Stimulated activated naive CD8-positive, alpha-beta T cell treated with anti-CD3 and anti-CD28 coated beads, Interleukin-15, amount 100 ng/mL, for 72 hours (primary cell): ENCODE measurements around the gene CGRRF1.

Source experiments
- ATAC-seq: fragments of 150-1000 bp; cut with Tn5 transposase; 2 replicates; pipeline ENCODE4 v1.10.0; 2021; ENCODE audit warnings: mild to moderate bottlenecking, moderate library complexity
- DNase-seq, 2 donors: peaks; one replicate each; pipeline ENCODE4 v3.0.0; 2021 to 2022
- H3K27ac Mint-ChIP-seq, 2 donors: one replicate each; pipeline ENCODE4 v1.8.0; 2022; ENCODE audit warnings: mild to moderate bottlenecking in 2 of 2, mixed read lengths in 2 of 2, moderate library complexity in 2 of 2
- H3K27me3 Mint-ChIP-seq: one replicate; pipeline ENCODE4 v1.8.0; 2022; ENCODE audit warnings: mixed read lengths
- H3K4me1 Mint-ChIP-seq: one replicate; pipeline ENCODE4 v1.8.0; 2022; ENCODE audit warnings: mild to moderate bottlenecking, mixed read lengths
- H3K4me3 Mint-ChIP-seq, 2 donors: one replicate each; pipeline ENCODE4 v1.8.0; 2022; ENCODE audit warnings: mild to moderate bottlenecking in 2 of 2, mixed read lengths in 2 of 2, moderate library complexity in 1 of 2
- H3K9me3 Mint-ChIP-seq, 2 donors: one replicate each; pipeline ENCODE4 v1.8.0; 2022; ENCODE audit warnings: mixed read lengths in 2 of 2

Gene CGRRF1

DNA sequence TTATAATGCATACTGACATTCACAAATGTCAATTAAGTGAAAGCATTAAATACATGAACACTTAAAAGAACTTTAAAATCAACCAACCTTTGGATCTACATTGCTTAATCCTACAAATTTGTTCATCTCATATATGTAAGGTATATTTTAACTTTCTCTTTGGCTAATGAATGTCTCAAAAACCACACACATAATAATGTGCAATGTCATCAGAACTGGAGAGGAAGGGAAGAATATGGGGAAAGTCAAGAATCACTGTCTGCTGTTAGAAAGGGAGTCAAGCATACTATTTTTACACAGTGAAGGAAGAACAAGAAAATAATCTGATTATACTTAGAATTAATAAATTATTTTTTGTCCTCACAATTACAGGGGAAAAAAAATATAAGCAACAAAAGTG, 25.9 kb upstream of the CGRRF1 start:
- H3K9me3 Mint-ChIP-seq, result no peaks in the 10 kb centered on the region
- no peak overlapping the region for H3K27ac Mint-ChIP-seq
- no peaks in the 10 kb centered on the region for H3K27me3 Mint-ChIP-seq
- ATAC-seq (no peak), DNase-seq (no peak)
- H3K4me3 Mint-ChIP-seq, result no peak overlapping the region
- peaks cover 54% of the 10 kb centered on the region for H3K4me1 Mint-ChIP-seq

DNA sequence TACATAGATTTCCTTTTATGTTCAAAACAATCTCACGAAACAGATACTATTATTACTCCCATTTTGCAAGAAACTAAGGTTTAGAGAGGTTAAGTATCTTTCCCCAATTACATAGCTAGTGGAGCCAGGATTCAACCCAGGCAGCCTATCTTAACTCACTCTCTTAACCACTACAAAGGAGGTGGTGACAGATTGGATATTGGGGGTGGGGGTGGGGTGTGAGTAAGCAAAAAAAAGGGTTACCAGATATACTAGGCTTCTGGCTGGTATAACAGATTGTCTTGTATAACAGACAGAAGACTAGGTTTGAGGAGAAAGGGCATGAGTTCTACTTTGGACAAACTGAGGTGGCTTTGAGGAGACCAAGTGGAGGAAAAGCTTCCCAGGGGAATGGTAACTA, 23.0 kb upstream of the CGRRF1 start:
- no peak for ATAC-seq
- Mint-ChIP-seq H3K4me3 (peak overlapping the region; percentile 76 to 94), H3K9me3 (no peaks in the 10 kb centered on the region), H3K27ac (no peak overlapping the region), H3K4me1 (peaks cover 63% of the 10 kb centered on the region), H3K27me3 (no peaks in the 10 kb centered on the region)
- no peak for DNase-seq

DNA sequence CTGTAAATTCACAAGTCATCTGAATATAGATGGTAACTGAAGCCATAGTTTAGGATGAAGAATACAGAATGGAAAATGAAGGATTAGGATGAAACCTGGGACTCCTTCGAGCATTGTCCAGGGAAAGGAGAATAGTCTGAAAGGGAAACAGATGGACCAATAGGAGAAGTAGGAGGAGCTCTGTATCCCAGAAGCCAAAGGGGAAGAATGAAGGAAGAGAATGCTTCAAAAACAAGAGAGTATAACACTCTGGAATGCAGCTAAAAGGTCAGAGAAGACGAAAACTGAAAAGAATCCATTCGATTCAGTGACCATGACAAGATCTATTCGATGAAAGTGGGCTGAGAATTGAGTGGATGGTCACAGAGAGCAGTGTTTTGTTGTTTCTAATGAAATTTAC, 21.9 kb upstream of the CGRRF1 start:
- ATAC-seq (no peak), DNase-seq (no peak)
- H3K9me3 Mint-ChIP-seq, result no peaks in the 10 kb centered on the region
- peaks cover 61% of the 10 kb centered on the region for H3K4me1 Mint-ChIP-seq
- H3K27me3 Mint-ChIP-seq, result no peaks in the 10 kb centered on the region
- H3K27ac Mint-ChIP-seq, result peak overlapping the region; percentile 3 to 95
- H3K4me3 Mint-ChIP-seq, result peak overlapping the region; percentile 76 to 94

DNA sequence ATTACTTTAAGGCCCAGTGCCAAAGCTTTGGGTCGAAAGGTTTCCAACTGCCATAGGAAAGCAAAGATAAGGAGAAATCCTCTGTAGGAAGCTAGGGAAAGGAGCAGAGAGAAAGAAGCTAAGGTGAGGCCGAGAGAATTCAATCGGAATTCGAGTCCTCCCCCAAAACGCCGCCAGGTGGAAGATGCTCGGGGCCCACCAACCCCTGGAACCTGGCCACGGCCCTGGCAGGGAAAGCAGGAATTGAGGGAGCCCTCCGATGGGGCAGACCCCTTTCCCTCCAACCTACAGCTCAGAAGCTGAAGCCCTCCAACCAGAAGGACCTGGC, 21.4 kb upstream of the CGRRF1 start:
- H3K4me3 Mint-ChIP-seq, result peak overlapping the region; percentile 76 to 94
- no peak for ATAC-seq
- no peak for DNase-seq

DNA sequence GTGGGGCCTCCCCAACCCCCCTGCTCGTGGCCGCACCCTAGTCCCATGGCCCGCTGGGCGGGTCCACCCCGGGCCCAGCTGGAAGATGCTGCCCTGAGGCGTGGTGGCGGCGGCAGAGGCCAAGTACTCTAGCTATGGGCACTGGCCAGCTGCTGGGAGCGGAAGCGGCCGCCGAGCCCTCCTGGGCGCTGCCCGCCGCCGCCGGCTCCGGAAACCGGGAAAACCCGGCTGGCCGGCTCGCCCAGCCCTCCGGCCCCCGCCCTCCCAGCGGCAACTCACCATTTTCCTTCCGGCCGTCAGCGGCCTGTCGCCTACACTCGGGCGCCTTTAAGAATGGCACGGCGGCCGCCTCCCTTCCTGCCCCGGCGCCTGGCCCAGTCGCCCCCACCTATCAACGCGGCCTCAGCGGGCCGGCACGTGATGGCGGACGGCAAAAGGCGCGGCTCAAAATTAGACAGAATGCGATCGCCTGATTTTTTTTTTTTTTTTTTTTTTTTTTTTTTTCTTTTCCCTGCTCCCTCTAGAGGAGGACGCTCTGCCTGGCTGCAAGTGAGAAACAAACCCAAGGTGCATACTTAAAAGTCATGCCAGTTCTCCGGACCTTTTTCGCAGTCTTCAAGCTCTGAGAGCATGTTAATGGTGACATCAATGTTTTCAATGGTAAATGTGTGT, 20.9 kb upstream of the CGRRF1 start, which contains the start of gene GMFB:
TSS of gene GMFB (minus strand) at position 335 of the 672 bp plus-strand sequence. CDS start at position 282, 53 bp downstream.
- ATAC-seq (peak; percentile 97), DNase-seq (peak; percentile 82 to 89)
- H3K9me3 Mint-ChIP-seq, result no peaks in the 10 kb centered on the region
- H3K4me3 Mint-ChIP-seq, result peak within 1 kb of the TSS; percentile 76 to 94
- H3K27me3 Mint-ChIP-seq, result no peaks in the 10 kb centered on the region
- peak within 1 kb of the TSS; percentile 90 to 97 for H3K27ac Mint-ChIP-seq
- peaks cover 51% of the 10 kb centered on the region for H3K4me1 Mint-ChIP-seq

More for the DNA sequence above, 21.4 kb upstream of the CGRRF1 start:
- Mint-ChIP-seq H3K27ac (peak overlapping the region; percentile 3 to 95), H3K4me1 (peaks cover 56% of the 10 kb centered on the region), H3K9me3 (no peaks in the 10 kb centered on the region), H3K27me3 (no peaks in the 10 kb centered on the region)

DNA sequence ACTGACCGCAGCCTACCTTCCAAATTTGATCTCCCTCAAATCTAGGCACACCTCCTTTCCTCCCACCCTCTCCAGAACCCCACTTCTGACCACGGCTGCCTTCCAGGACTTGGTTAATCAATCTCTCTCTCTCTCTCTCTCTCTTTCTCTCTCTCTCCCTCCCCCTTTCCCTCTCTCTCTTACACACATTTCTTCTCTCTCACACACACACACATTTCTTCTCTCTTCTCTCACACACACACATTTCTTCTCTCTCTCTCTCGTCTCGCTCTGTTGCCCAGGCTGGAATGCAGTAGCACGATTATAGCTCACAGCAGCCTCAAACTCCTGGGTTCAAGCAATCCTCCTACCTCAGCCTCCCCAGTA, 20.4 kb upstream of the CGRRF1 start:
- H3K4me1 Mint-ChIP-seq, result peaks cover 46% of the 10 kb centered on the region
- H3K27ac Mint-ChIP-seq, result peak overlapping the region; percentile 90 to 97

DNA sequence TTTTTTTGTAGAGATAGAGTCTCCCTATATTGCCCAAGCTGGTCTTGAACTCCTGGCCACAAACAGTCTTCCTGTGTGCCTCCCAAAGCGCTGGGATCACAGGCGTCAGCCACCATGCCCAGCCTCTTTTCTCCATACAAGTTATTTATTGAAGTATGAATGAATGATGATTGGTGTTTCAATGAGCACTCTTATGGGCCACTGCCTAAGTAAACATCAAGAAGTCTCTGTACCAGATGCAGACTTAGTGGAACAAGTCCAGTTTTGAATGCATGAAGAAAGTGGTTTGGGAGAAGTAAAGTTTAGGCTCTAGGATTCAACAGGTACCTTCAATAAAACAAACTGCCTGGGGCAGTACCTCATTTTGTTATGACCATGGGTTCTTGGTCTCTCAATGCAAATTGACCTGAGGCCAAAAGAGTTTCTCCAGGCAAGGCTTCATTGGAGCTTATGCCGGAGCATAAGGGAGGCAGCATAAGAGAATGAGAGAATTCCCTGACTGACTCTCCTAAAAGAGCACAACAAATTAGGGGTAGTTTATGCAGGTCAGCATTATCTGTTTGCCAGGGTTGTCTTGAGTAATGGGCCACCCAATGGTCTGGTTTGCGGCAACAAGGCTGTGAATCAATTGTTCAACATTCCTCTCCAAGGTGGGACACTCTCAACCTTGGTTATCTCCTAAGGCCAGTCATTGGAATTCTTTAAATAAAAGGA, 19.8 kb upstream of the CGRRF1 start:
- H3K9me3 Mint-ChIP-seq, result no peaks in the 10 kb centered on the region
- ATAC-seq, result no peak
- DNase-seq, result no peak
- peak overlapping the region; percentile 76 to 94 for H3K4me3 Mint-ChIP-seq
- peak overlapping the region; percentile 90 to 97 for H3K27ac Mint-ChIP-seq
- peaks cover 40% of the 10 kb centered on the region for H3K4me1 Mint-ChIP-seq
- H3K27me3 Mint-ChIP-seq, result no peaks in the 10 kb centered on the region

More for the DNA sequence above, 20.4 kb upstream of the CGRRF1 start:
- Mint-ChIP-seq H3K27me3 (no peaks in the 10 kb centered on the region), H3K4me3 (peak overlapping the region; percentile 76 to 94), H3K9me3 (no peaks in the 10 kb centered on the region)
- ATAC-seq (no peak), DNase-seq (no peak)

DNA sequence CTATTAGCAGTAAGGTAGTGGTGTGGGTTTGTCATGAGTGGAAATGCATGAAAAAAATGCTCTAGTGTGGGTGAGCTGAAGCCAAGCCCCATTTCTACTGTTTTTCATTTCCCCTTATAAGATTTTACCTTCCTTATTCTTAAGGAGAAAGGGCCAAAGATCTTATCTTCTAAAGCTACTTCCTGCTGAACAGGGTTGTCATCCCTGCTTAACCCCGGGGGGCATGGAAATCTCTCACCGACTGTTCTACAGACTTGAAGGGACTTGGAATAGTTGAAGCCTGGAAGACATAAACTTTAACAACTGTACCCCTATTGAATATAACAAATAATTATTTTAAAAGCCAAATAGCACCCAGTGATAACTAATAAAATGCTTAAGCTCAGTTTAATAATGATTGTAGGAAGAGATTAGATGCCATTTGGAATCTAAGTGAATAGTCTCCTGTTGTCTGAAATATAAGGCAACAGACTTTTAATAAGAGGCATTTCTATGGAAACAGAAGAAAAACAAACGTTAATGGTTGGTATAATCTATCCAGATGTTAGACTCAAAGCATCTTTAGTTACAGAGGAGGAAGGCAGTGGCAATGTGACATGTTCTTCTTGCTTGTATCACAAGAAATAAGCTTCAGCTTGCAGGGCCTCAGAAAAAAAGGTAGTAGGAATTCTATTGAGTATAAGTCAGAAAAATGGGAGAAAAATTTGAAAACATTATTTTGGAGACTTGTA, 19.1 kb upstream of the CGRRF1 start:
- no peak overlapping the region for H3K27ac Mint-ChIP-seq
- H3K4me3 Mint-ChIP-seq, result no peak overlapping the region
- DNase-seq (no peak), ATAC-seq (no peak)
- H3K27me3 Mint-ChIP-seq, result no peaks in the 10 kb centered on the region
- peaks cover 33% of the 10 kb centered on the region for H3K4me1 Mint-ChIP-seq
- H3K9me3 Mint-ChIP-seq, result no peaks in the 10 kb centered on the region

DNA sequence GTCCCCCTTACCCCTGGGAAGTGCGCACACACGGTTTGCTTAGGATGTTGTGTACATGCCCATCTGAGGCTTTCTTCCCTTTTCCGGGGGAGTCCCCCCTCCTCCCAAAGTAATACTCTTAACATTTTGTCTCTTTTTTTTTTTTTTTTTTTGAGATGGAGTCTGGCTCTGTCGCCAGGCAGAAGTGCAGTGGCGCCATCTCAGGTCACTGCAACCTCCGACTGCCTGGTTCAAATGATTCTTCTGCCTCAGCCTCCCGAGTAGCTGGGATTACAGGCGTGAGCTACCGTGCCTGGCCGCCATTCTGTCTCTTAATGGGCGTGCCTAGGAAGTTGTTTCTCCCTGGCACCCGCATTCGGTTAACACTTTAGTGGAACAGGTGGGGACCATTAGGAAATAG, 16.4 kb upstream of the CGRRF1 start:
- Mint-ChIP-seq H3K4me1 (peaks cover 15% of the 10 kb centered on the region), H3K27ac (no peak overlapping the region), H3K4me3 (no peak overlapping the region), H3K27me3 (peaks cover 6% of the 10 kb centered on the region), H3K9me3 (no peaks in the 10 kb centered on the region)
- DNase-seq, result no peak
- no peak for ATAC-seq

DNA sequence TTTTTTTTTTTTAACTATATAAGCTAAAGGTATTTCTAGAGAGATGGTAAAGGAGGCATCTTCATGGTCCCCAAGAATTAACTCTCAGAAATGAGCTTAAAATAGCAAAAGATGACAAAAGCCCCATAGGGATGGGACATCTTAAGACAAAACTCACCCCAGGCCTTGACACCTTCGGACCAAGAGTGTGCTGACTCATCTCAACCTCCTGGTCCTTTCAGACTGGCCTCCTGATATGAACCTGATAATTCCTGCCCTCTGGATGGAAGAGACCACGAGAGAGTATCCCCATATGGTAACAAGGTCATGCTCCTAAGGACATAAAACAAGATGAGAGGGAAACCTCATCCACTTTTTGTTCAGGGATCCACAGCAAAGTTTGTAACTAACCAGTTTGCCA, 12.5 kb upstream of the CGRRF1 start:
- Mint-ChIP-seq H3K27me3 (peaks cover 21% of the 10 kb centered on the region), H3K4me3 (no peak overlapping the region), H3K4me1 (peaks cover 6% of the 10 kb centered on the region), H3K9me3 (no peaks in the 10 kb centered on the region), H3K27ac (no peak overlapping the region)
- ATAC-seq (no peak), DNase-seq (no peak)

DNA sequence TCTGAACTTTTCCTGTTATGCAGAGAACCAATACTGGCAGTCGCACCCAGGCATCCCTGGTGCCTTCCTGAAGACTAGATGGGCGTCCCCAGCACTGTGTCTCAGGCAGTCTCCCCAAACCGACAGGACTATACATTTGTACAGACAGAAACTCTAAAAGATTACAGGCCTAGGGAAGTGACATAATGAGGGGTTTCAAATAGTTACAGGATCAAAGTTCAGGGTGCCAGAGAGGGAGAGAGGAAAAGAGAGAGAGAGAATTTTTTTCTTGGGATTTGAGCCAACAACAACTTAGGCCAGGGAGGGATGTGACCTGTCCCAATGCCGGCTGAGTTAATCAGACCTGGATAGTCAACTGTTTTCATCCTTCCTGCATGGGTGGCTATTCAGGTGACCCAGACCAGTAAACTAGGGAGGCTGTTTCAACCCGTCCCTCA, 11.6 kb upstream of the CGRRF1 start:
- ATAC-seq, result no peak
- Mint-ChIP-seq H3K27ac (peak overlapping the region in 1 of 2 donors; percentile 59), H3K9me3 (no peaks in the 10 kb centered on the region), H3K27me3 (peaks cover 21% of the 10 kb centered on the region), H3K4me3 (no peak overlapping the region), H3K4me1 (peaks cover 6% of the 10 kb centered on the region)
- no peak for DNase-seq

DNA sequence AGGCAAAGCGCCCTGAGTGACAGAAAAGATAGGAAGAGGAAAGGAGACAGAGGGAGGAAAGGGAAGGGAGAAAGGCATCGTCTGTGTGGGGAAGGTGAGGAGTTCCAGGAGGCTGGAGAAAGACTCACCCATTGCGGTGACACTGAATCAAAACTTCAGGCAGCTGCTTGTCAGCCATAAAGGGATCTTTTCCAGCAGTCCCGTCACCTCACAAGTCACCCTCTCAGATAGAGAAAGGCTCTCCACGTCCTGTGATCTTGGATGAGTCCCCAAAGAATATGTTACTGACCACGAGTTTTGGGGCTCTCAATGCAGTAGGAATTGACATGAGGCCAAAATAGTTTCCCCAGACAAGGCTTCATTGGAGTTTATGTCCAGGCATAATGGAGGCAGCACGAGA, 11.1 kb upstream of the CGRRF1 start:
- no peak overlapping the region for H3K27ac Mint-ChIP-seq
- ATAC-seq (no peak), DNase-seq (no peak)
- H3K27me3 Mint-ChIP-seq, result peaks cover 21% of the 10 kb centered on the region
- no peaks in the 10 kb centered on the region for H3K9me3 Mint-ChIP-seq
- H3K4me1 Mint-ChIP-seq, result peaks cover 6% of the 10 kb centered on the region
- H3K4me3 Mint-ChIP-seq, result no peak overlapping the region

DNA sequence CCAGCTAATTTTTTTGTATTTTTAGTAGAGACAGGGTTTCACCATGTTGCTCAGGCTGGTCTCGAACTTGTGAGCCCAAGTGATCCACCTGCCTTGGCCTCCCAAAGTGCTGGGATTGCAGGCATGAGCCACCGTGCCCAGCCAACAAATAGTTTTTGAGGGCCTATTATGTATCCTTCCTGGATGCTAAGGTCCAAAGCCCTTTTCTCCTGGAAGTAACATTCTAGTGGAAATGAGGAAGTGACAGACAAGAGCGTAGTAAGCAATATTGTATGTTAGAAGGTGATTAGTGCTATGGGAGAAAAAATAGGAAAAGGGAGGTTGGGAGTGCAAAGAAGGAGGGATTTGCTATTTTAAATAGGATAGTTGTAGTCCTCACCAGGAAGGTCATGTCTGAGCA, 9.0 kb upstream of the CGRRF1 start:
- ATAC-seq (no peak), DNase-seq (no peak)
- Mint-ChIP-seq H3K27me3 (peaks cover 21% of the 10 kb centered on the region), H3K4me1 (peaks cover 6% of the 10 kb centered on the region), H3K27ac (no peak overlapping the region), H3K4me3 (no peak overlapping the region), H3K9me3 (no peaks in the 10 kb centered on the region)

DNA sequence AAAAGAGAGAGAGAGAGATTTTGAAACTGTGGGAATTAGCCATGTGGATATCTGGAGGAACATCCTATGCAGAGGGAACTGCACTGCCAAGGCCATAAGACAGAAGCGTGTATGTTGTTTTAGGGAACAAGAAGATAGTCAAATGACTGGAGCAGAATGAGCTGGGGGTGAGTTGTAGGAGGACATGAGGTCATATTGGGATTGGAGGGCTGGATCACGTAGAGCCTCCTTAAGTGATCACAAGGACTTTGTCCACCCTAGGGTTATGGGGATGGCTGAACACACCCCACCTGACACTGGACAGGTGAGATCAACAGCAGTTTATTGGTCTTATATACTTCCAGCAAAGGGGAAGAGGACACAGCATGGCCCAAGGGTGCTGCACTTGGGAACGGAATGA, 8.2 kb upstream of the CGRRF1 start:
- DNase-seq, result no peak
- Mint-ChIP-seq H3K27me3 (peaks cover 21% of the 10 kb centered on the region), H3K9me3 (no peaks in the 10 kb centered on the region), H3K27ac (no peak overlapping the region), H3K4me1 (peaks cover under 1% of the 10 kb centered on the region), H3K4me3 (no peak overlapping the region)
- no peak for ATAC-seq

DNA sequence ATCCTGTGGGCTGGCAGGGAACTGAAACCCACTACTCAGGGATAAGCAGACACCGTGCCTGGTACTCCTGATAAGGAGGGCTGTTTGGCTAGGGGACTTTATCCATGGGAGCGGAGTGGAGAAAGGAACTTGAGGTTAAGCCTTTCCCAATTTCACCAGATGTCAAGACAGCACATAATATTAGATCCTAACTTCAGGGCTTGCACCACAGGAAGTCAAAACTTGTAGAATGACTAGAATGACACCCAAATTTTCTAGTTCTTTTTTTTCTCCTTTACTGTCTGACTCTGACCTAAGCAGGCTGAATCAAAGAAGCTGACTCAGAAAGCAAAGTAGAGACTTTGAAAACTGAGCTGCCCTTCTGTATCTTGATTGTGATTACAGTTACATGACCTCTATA, 7.1 kb upstream of the CGRRF1 start:
- Mint-ChIP-seq H3K9me3 (no peaks in the 10 kb centered on the region), H3K4me1 (no peaks in the 10 kb centered on the region), H3K4me3 (no peak overlapping the region), H3K27me3 (peaks cover 21% of the 10 kb centered on the region), H3K27ac (no peak overlapping the region)
- ATAC-seq (no peak), DNase-seq (no peak)

DNA sequence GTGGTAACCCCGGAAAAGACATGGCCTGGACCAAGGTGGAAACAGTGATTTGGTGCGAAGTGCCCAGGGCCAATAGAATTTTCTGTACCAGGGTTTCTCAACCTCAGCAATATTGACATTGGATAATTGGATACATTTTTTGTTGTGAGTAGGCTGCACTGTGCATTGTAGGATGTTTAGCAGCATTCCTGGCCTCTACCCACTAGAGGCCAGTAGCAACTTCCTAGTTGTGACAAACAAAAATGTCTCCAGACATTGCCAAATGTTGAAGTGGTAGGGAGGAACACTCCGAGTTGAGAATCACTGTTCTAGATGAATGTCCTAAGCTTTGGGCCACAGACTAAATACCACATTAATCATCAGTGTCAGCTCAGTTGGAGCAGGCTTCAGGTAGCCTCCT, 6.2 kb upstream of the CGRRF1 start:
- Mint-ChIP-seq H3K27me3 (peaks cover 13% of the 10 kb centered on the region), H3K4me1 (no peaks in the 10 kb centered on the region), H3K4me3 (no peak overlapping the region), H3K27ac (no peak overlapping the region), H3K9me3 (no peaks in the 10 kb centered on the region)
- no peak for DNase-seq
- no peak for ATAC-seq
